GM19023 (cell line): ENCODE data around the gene LTBP1.
"Not testable (repeated sequence)": the region's sequence is repeated elsewhere in the genome, so short reads cannot be mapped to it uniquely, and the experiment has no call there.

ENCODE experiments used
- ATAC-seq: cut with Tn5 transposase; IDR thresholded peaks from one replicate; pipeline ENCODE4 v1.9.1; 2021; ENCODE audit warnings: mild to moderate bottlenecking, moderate library complexity; ENCODE audit not compliant: unreplicated experiment

The LTBP1 gene

GRCh38 chr2:33365264-33365970 lies 418.7 kb downstream of the LTBP1 start:
- ATAC-seq, result no peak

DNA sequence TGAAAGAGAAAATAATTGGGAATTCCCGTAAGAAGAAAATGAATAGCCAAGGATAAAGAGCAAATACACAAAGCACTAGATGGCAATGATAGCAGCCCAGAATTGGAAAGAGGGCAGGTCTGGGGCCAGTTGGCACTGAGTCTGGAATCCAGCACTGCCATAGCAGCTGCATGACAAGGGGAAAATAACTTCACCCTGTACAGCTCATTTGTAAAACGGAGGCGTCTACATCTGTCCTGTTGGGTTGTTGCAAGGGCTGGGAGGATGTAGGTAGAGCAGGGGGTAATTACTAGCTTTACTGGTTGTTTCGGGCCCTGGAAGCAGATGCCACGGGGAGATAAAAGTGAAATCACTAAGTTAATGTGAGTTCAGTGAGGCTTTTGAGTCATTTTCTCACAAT lies 419.7 kb downstream of the LTBP1 start:
- no peak for ATAC-seq

DNA sequence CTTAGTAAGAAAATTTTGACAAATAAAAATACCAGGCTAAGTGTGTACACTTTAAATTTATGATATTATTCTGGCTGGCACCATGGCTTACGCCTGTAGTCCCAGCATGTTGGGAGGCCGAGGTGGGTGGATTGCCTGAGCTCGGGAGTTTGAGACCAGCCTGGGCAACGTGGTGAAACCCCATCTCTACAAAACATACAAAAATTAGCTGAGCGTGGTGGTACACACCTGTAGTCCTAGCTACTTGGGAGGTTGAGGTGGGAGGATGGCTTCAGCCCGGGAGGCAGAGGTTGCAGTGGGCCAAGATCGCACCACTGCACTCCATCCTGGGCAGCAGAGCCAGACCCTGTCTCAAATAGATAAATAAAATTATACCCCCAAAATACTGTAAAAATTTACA lies 421.8 kb downstream of the LTBP1 start:
- not testable (repeated sequence) for ATAC-seq

GRCh38 chr2:33369191-33369590 lies 422.4 kb downstream of the LTBP1 start:
- ATAC-seq, result no peak

DNA sequence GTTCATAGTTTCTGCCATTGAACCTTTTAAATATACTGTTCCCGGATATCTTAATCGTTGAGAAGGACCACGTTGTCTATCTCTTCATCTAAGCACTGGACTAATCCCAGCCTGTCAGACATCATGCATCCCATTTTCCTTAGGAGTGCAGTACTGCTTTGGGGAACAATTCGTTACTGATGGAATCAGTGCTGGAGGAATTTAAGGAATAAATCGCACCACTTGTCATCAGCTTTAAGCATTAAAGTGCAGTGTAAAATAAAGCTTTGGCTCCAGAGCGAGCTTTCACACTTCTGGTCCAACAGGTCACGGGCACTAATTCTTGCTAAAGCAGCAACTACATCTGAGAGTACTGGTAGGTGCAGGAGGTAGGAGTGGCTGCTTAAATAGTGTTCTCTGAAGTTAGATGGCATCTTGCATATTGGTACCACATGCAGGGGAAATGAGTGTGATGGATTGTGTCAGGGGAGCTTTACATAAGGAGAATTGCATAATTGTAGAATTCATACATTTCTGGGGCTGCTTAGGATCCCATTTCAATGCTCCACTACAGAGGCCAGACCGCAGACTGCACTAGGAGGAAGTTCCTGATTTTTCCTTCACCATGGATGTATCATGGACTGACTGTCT lies 424.0 kb downstream of the LTBP1 start:
- no peak for ATAC-seq

DNA sequence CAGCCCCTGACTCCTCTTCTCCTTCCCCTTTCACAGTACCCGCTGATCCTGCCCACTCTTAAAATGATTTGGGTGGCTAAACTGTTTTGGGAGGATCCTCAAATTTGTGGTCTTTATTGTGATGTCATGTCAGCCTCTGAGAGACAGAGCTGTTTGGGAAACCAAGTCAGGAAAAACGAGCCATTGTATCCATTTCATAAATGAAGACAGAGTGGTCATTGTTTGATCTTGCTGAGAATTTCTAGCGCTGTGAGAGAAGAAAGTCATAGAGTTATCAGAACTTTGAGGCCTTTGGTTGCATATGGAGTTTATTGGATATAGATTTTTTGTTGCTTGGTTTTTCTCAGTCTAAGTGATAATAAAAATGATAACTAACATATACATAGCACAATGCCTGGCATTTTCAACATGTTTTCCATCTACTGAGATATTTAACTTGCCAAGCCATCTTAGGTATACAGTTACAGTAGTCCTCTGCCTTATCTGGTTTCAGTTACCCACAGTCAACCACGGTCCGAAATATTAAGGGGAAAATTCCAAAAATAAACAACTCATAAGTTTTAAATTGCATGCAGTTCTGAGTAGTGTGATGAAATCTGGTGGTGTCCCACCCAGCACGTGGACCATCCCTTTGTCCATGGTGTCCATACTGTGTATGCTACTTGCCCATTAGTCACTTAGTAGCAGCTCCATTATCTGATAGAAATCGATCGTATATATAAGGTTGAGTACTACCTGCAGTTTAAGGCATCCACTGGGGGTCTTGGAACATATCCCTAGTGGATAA lies 424.7 kb downstream of the LTBP1 start:
- ATAC-seq, result no peak

DNA sequence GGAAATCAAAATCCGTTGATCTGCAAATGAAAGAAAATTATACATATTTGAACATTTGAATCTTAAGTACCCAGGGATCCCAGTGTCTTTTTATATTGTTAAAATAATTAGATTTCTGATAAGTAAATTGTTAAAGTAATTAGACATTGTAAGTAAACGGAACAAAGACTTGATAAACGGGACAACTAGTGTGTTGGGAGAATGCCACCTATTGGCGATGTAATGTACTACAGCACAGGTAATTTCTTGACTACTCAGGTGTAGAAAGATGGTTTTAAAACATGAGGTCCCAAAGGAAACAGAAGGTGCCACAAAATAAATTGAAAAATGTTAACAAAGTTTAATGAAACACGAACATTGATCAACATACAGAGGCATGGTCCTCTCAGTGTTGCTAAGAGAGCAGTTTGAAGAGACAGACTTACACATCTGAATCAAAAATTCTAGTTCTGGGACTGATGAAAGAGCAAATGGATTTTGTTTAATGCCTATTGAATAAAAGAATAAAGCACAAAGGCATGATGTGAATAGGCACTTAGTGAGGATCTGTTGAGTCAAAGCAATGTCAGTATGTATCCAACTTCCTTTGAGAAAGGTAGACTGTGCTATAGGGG lies 426.3 kb downstream of the LTBP1 start:
- ATAC-seq, result no peak

DNA sequence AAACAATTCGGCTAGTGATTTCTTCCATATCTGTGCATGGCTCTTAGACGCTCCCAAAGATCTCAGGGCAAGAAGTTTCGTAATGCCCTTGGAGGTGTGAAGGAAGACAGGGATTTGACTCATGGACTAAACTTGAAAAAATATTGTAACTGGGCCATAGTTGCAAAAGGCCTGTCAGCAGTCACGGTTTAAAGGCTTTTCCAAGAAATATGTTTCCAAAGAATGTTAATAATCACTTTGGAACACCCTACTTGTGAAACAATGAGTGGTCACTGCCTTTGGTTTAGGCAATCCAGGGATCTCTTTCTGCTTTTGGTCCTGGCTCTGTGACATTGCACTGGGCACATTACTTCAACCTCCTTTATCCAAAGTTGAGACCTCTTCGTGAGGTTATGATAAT lies 427.2 kb downstream of the LTBP1 start:
- ATAC-seq, result no peak

- no peak for ATAC-seq
These were observed 428.3 kb downstream of the LTBP1 start for GRCh38 chr2:33375054-33375453.

- ATAC-seq, result no peak
These were observed 430.3 kb downstream of the LTBP1 start for GRCh38 chr2:33377048-33377447.

DNA sequence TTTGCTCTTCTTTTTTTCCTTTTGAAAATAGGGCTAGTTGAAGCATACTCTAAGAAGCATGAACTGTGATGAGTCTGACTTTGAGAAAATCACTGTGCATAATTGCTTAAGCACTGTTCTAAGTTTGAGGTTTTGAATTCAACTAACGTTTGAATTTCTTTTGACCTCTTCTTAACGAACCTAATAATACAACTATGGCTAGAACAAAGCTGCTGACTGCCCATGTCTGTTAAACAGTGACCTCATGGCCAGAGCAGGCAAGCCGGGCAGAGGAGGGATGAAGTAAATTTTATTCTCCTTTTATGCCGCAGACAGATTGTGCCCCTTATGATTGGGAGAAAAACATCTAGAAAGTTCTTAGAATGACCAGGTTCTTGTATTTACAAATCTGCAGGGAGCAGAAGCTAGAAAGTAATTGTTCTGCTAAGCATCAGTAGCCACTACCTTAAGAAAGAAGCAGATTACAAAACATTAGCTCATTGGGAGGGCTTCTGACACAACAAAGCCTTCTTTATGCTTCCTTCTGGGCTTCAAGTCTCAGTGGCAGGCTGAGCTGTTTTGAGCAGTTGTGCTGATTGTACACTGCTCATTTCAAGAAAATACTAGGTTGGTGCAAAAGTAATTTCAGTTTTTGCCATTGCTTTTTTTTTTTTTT lies 431.9 kb downstream of the LTBP1 start:
- no peak for ATAC-seq

DNA sequence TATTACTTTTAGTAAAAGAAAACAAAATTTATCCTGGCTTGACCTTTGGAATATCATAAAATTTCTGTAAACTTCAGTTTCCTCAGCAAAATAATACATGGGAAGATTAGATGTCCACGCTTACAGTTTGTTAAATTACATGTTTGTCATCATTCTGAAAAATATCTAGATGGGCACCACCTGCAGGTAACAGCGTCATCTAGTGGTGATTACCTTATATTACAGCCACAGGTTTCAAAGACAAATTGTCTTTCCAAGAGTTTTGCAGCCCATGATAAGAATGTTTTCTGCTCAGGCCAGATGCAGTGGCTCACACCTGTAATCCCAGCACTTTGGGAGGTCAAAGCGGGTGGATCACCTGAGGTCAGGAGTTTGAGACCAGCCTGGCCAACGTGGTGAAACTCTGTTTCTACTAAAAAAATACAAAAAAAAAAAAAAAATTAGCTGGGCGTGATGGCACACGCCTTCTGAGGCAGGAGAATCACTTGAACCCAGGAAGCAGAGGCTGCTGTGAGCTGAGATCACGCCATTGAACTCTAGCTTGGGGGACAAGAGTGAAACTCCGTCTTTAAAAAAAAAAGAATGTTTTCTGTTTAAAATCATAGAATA lies 433.4 kb downstream of the LTBP1 start:
- ATAC-seq, result no peak

- no peak for ATAC-seq
These were observed 434.0 kb downstream of the LTBP1 start for GRCh38 chr2:33380719-33381118.

DNA sequence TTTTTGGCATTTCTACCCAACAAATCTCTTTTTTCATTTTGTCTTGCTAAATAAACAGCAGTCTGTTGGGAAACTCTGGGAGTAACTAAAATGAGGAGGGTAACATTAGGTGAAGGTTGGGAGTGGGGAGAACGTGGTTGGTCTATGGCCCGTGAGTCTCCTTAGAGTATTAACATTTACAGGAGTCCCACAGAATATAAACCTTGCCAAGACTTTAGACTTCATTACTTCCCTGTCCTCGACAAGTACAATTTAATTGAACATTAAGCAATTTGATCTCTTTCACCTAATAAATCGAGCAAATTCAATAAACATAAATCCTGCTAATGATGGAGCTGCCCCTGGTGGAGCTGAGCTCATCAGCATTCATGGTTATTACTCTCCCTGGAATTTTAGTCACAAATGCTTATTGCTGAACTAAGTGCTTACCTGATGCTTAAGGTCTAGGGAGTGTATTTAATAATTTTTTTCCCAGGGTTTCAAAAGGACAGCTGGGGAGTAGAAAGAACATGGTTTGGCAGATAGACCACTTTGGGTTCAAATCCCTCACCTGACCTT lies 434.6 kb downstream of the LTBP1 start:
- ATAC-seq, result no peak

DNA sequence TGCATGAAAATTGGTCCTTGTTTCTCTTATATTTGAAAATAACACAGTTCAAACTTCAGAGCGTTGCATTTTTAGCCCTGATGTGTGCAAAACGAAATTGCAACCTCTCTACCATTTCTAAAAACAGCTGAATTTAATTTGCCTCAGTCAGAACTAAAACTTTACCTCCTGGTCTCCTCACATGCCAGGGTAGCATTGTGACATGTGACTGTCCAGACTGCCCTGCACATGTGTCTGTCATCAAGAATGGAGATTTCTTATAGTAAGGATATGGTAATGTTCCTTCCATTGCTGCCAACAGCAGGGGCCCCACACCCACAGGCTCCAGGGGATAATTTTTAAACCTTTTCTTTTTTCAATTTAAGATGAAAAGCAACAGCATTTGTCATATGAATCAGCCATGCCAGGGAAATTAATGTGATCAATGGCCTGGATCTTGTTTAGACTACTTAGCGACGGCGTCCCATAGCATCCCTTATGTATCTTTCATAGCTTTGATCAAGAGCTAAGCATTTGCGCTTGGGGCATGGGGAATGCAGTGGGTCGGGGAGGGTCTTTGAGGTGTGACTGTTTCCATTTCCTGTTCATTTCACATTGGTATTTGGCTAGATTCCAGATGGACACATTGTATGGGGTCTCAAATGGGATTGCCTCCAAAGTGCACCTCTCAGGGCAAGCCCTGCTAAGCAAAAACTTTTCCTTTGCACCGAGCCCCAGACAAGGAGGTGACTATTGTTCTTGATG lies 437.3 kb downstream of the LTBP1 start:
- no peak for ATAC-seq

GRCh38 chr2:33384599-33384961 lies 437.8 kb downstream of the LTBP1 start:
- no peak for ATAC-seq

DNA sequence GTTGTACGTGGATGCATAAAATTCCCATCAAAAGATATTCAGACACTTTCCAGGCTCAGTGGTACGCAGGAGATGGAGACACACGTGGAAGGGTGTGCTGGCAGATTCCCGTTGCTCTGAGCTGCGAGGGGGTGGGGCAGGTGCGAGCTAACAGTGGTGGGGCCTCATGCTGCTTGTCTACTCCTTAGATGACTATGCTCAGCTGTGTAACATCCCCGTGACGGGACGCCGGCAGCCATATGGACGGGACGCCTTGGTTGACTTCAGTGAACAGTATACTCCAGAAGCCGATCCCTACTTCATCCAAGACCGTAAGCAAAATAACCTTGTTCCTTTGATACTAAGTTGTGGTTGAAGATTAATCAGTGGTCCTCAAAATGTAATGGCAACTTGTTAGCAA lies 442.2 kb downstream of the LTBP1 start:
- ATAC-seq, result no peak

DNA sequence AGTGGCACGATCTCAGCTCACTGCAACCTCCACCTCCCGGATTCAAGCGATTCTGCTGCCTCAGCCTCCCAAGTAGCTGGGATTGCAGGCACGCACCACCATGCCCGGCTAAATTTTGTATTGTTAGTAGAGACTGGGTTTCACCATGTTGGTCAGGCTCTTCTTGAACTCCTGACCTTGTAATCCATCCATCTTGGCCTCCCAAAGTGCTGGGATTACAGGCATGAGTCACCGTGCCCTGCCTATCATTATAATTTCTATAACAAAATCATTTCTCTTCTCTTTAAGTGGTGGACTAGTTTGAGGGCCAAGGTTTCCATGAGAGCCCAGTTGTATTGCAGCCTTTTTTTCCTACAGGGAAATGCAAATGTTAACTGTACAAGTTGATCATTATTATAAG lies 442.9 kb downstream of the LTBP1 start:
- not testable (repeated sequence) for ATAC-seq

- no peak for ATAC-seq
These were observed 444.9 kb downstream of the LTBP1 start for GRCh38 chr2:33391529-33392255.
